WERI-Rb-1 (cell line): Measurements from ENCODE around the gene EPHA2.

ENCODE experiments used
- DNase-seq: peaks from one replicate; pipeline ENCODE4 v3.0.0-alpha.2; 2020
- H3K27ac ChIP-seq: fragments of 250-450 bp; sonication (Bioruptor Pico); 2 replicates; pipeline ENCODE4 v1.5.1; 2020; ENCODE audit warnings: mild to moderate bottlenecking, moderate library complexity
- H3K27me3 ChIP-seq: fragments of 250-450 bp; sonication (Bioruptor Pico); 2 replicates; pipeline ENCODE4 v1.5.1; 2021; ENCODE audit warnings: mild to moderate bottlenecking, low read depth, moderate library complexity; ENCODE audit not compliant: insufficient read depth, severe bottlenecking
- H3K36me3 ChIP-seq: fragments of 250-450 bp; sonication (Bioruptor Pico); 2 replicates; pipeline ENCODE4 v1.5.1; 2020; ENCODE audit warnings: mild to moderate bottlenecking, moderate library complexity
- H3K4me3 ChIP-seq: 2 replicates; pipeline ENCODE4 v1.5.1; 2011; ENCODE audit warnings: low read depth, mild to moderate bottlenecking, control low read depth, low read length
- H3K9me3 ChIP-seq: fragments of 250-450 bp; sonication (Bioruptor Pico); 2 replicates; pipeline ENCODE4 v1.5.1; 2021; ENCODE audit warnings: mild to moderate bottlenecking, moderate library complexity; ENCODE audit not compliant: severe bottlenecking
- CTCF ChIP-seq: IDR thresholded peaks from 2 replicates; pipeline ENCODE4 v1.5.1; 2011; ENCODE audit warnings: low read depth, mild to moderate bottlenecking, control low read depth, inconsistent platforms, low read length

The EPHA2 gene

GRCh38 chr1:16080422-16081150 is 75.3 kb downstream of the EPHA2 start:
- Histone ChIP-seq H3K36me3 (no peaks in the 10 kb centered on the region), H3K4me3 (no peak overlapping the region), H3K27me3 (no peaks in the 10 kb centered on the region), H3K27ac (no peak overlapping the region), H3K9me3 (no peaks in the 10 kb centered on the region)
- TF ChIP-seq CTCF = no peak
- no peak for DNase-seq

GRCh38 chr1:16078925-16079656 is 76.8 kb downstream of the EPHA2 start:
- H3K4me3 ChIP-seq = no peak overlapping the region
- DNase-seq = peak; percentile 79
- H3K27ac ChIP-seq = no peak overlapping the region
- no peaks in the 10 kb centered on the region for H3K36me3 ChIP-seq
- no peaks in the 10 kb centered on the region for H3K9me3 ChIP-seq
- TF ChIP-seq CTCF = peak; percentile 95
- no peaks in the 10 kb centered on the region for H3K27me3 ChIP-seq

GRCh38 chr1:16077406-16078245 is 78.2 kb downstream of the EPHA2 start:
- no peaks in the 10 kb centered on the region for H3K36me3 ChIP-seq
- DNase-seq = no peak
- H3K4me3 ChIP-seq = no peak overlapping the region
- H3K27ac ChIP-seq = no peak overlapping the region
- H3K27me3 ChIP-seq = no peaks in the 10 kb centered on the region
- no peak for TF ChIP-seq CTCF
- H3K9me3 ChIP-seq = no peaks in the 10 kb centered on the region

- peak; percentile 58 for DNase-seq
- no peak overlapping the region for H3K27ac ChIP-seq
- H3K27me3 ChIP-seq = no peaks in the 10 kb centered on the region
Observed at GRCh38 chr1:16076865-16077238, 79.0 kb downstream of the EPHA2 start.

More at GRCh38 chr1:16076865-16077238, 79.0 kb downstream of the EPHA2 start:
- TF ChIP-seq CTCF = no peak
- Histone ChIP-seq H3K9me3 (no peaks in the 10 kb centered on the region), H3K4me3 (no peak overlapping the region), H3K36me3 (no peaks in the 10 kb centered on the region)
